Stimulated activated CD8-positive, alpha-beta memory T cell treated with anti-CD3 and anti-CD28 coated beads, Interleukin-12 subunit alpha, Interleukin-12 subunit beta, amount 100 ng/mL, for 1 hour (primary cell): ENCODE data around the gene ADAMTS10.
A peak's percentile ranks its signal among the peaks of the same experiment; 100 is the strongest.
"Not testable (repeated sequence)": the region's sequence is repeated elsewhere in the genome, so short reads cannot be mapped to it uniquely, and the experiment has no call there.

Source experiments
- DNase-seq: peaks from one replicate; pipeline ENCODE4 v3.0.0-alpha.2; 2020; ENCODE audit warnings: low read depth

The ADAMTS10 gene

GRCh38 chr19:8592231-8593009, 18.1 kb downstream of the ADAMTS10 start:
- DNase-seq, result peak; percentile 86

- no peak for DNase-seq
These were observed 21.3 kb downstream of the ADAMTS10 start for GRCh38 chr19:8589177-8589714.

- no peak for DNase-seq
These were observed 24.4 kb downstream of the ADAMTS10 start for GRCh38 chr19:8585894-8586750.

GRCh38 chr19:8584965-8585893, 25.3 kb downstream of the ADAMTS10 start:
- DNase-seq, result no peak

- DNase-seq, result peak; percentile 79
These were observed 29.7 kb downstream of the ADAMTS10 start for GRCh38 chr19:8580710-8581281.

GRCh38 chr19:8578642-8579265, 31.8 kb downstream of the ADAMTS10 start:
- peak; percentile 75 for DNase-seq

GRCh38 chr19:8577741-8578140, 32.8 kb downstream of the ADAMTS10 start:
- DNase-seq, result no peak

GRCh38 chr19:8577247-8577646, 33.3 kb downstream of the ADAMTS10 start, which contains the start of gene MYO1F:
Gene MYO1F, minus strand, starts transcription at chr19:8577442. Its CDS starts 133 bp downstream, at chr19:8577309.
- no peak for DNase-seq

- no peak for DNase-seq
These were observed 34.1 kb downstream of the ADAMTS10 start for GRCh38 chr19:8576273-8576993.

GRCh38 chr19:8575467-8575997, 35.0 kb downstream of the ADAMTS10 start:
- DNase-seq, result no peak

GRCh38 chr19:8574619-8574922, 35.9 kb downstream of the ADAMTS10 start:
- DNase-seq, result not testable (repeated sequence)

GRCh38 chr19:8573316-8573715, 37.2 kb downstream of the ADAMTS10 start:
- DNase-seq, result no peak

- DNase-seq, result peak; percentile 52
These were observed 39.5 kb downstream of the ADAMTS10 start for GRCh38 chr19:8571006-8571411.

- peak; percentile 58 for DNase-seq
These were observed 41.3 kb downstream of the ADAMTS10 start for GRCh38 chr19:8569066-8569771.

- DNase-seq, result no peak
These were observed 42.9 kb downstream of the ADAMTS10 start for GRCh38 chr19:8567522-8568172.

- DNase-seq, result no peak
These were observed 43.7 kb downstream of the ADAMTS10 start for GRCh38 chr19:8566855-8567254.

- not testable (repeated sequence) for DNase-seq
These were observed 45.6 kb downstream of the ADAMTS10 start for GRCh38 chr19:8564866-8565265.

GRCh38 chr19:8561075-8561764, 49.3 kb downstream of the ADAMTS10 start:
- DNase-seq, result no peak
